ENCODE results near the gene QKI. TPM values are rescaled to one million over a fixed set of nuclear protein-coding genes. Genes with fewer than 3 reads are reported as not detected.

Gene QKI
- total and polyA plus RNA-seq, 8 donors, result 8.0 to 261 (median 32.2) TPM

GRCh38 chr6:163563318-163563717, 148.8 kb downstream of the QKI start:
- intact Hi-C loops (cut with DNase I; ENCODE audit: low total_unique reads), result no loop called here
- 91 to 97% (median 95%) methylated on average over 8 of the region's 8 CpGs for WGBS, 5 donors
- no peak overlapping the region for H3K4me3 ChIP-seq
- peaks cover 0 to 16% (median 6%) of the 10 kb centered on the region in 4 donors for H3K4me1 ChIP-seq
- no peaks in the 10 kb centered on the region for H3K27me3 ChIP-seq
- H3K9me3 ChIP-seq, result no peaks in the 10 kb centered on the region
- no peak overlapping the region for H3K27ac ChIP-seq
- TF ChIP-seq EP300 (IDR thresholded peaks at IDR 0.05), result no peak
- no peak for DNase-seq
- peaks cover 6 to 57% (median 48%) of the 10 kb centered on the region in 4 donors for H3K36me3 ChIP-seq

GRCh38 chr6:163564534-163564933, 150.0 kb downstream of the QKI start:
- Histone ChIP-seq H3K9me3 (no peaks in the 10 kb centered on the region), H3K4me1 (peaks cover 0 to 16% (median 6%) of the 10 kb centered on the region in 4 donors), H3K27me3 (no peaks in the 10 kb centered on the region), H3K36me3 (peaks cover 6 to 50% (median 41%) of the 10 kb centered on the region in 4 donors), H3K27ac (no peak overlapping the region), H3K4me3 (no peak overlapping the region)
- intact Hi-C loops (cut with DNase I; ENCODE audit: low total_unique reads), result no loop called here
- WGBS, 5 donors, result 78 to 87% (median 84%) methylated on average over 3 of the region's 3 CpGs
- DNase-seq, result no peak
- TF ChIP-seq EP300 (IDR thresholded peaks at IDR 0.05), result no peak
- no peak for TF ChIP-seq POLR2A (IDR thresholded peaks at IDR 0.05)
- no peak for TF ChIP-seq POLR2AphosphoS5 (IDR thresholded peaks at IDR 0.05)
- TF ChIP-seq CTCF (IDR thresholded peaks at IDR 0.05), result no peak

- WGBS, 5 donors, result 22 to 49% (median 35%) methylated on average over 4 of the region's 4 CpGs
- Histone ChIP-seq H3K4me1 (peaks cover 0 to 16% (median 6%) of the 10 kb centered on the region in 4 donors), H3K27ac (no peak overlapping the region), H3K27me3 (no peaks in the 10 kb centered on the region), H3K9me3 (no peaks in the 10 kb centered on the region), H3K36me3 (peaks cover 6 to 50% (median 41%) of the 10 kb centered on the region in 4 donors), H3K4me3 (no peak overlapping the region)
- TF ChIP-seq POLR2AphosphoS5 (IDR thresholded peaks at IDR 0.05) (no peak), EP300 (IDR thresholded peaks at IDR 0.05) (no peak), CTCF (IDR thresholded peaks at IDR 0.05) (no peak), POLR2A (IDR thresholded peaks at IDR 0.05) (no peak)
- DNase-seq, result no peak
- intact Hi-C loops (cut with DNase I; ENCODE audit: low total_unique reads), result no loop called here
These were observed 150.6 kb downstream of the QKI start for GRCh38 chr6:163565140-163565539.

GRCh38 chr6:163566056-163566455, 151.5 kb downstream of the QKI start:
- no peak for TF ChIP-seq CTCF (IDR thresholded peaks at IDR 0.05)
- TF ChIP-seq EP300 (IDR thresholded peaks at IDR 0.05), result no peak
- no peak for TF ChIP-seq POLR2AphosphoS5 (IDR thresholded peaks at IDR 0.05)
- no peak for TF ChIP-seq POLR2A (IDR thresholded peaks at IDR 0.05)
- H3K36me3 ChIP-seq, result peaks cover 8 to 56% (median 48%) of the 10 kb centered on the region in 4 donors
- no peak for DNase-seq
- WGBS, 5 donors, result 38 to 62% (median 58%) methylated on average over 1 of the region's 1 CpG
- H3K4me1 ChIP-seq, result peaks cover 0 to 13% (median 6%) of the 10 kb centered on the region in 4 donors
- intact Hi-C loops (cut with DNase I; ENCODE audit: low total_unique reads), result no loop called here
- H3K4me3 ChIP-seq, result no peak overlapping the region
- H3K9me3 ChIP-seq, result no peaks in the 10 kb centered on the region
- H3K27ac ChIP-seq, result no peak overlapping the region
- H3K27me3 ChIP-seq, result no peaks in the 10 kb centered on the region

- peaks cover 9 to 59% (median 48%) of the 10 kb centered on the region in 4 donors for H3K36me3 ChIP-seq
- no peak for DNase-seq
- H3K9me3 ChIP-seq, result no peaks in the 10 kb centered on the region
- H3K4me3 ChIP-seq, result no peak overlapping the region
- TF ChIP-seq CTCF (IDR thresholded peaks at IDR 0.05), result no peak
- no peak for TF ChIP-seq EP300 (IDR thresholded peaks at IDR 0.05)
- no peak for TF ChIP-seq POLR2A (IDR thresholded peaks at IDR 0.05)
- TF ChIP-seq POLR2AphosphoS5 (IDR thresholded peaks at IDR 0.05), result no peak
- intact Hi-C loops (cut with DNase I; ENCODE audit: low total_unique reads), result no loop called here
- H3K27ac ChIP-seq, result no peak overlapping the region
- no peaks in the 10 kb centered on the region for H3K27me3 ChIP-seq
- 95 to 97% (median 97%) methylated on average over 4 of the region's 4 CpGs for WGBS, 5 donors
- peaks cover 0 to 13% (median 6%) of the 10 kb centered on the region in 4 donors for H3K4me1 ChIP-seq
These were observed 153.8 kb downstream of the QKI start for GRCh38 chr6:163568275-163568674.
